GM21423 (cell line): ENCODE data around the gene NF1.
"Not testable (repeated sequence)": the region's sequence is repeated elsewhere in the genome, so short reads cannot be mapped to it uniquely, and the experiment has no call there.

Source experiments
- ATAC-seq: cut with Tn5 transposase; IDR thresholded peaks from one replicate; pipeline ENCODE4 v1.9.1; 2021; ENCODE audit warnings: mild to moderate bottlenecking, moderate library complexity; ENCODE audit not compliant: unreplicated experiment

NF1 gene

GRCh38 chr17:31074772-31075555, 19.8 kb upstream of the NF1 start:
- ATAC-seq = no peak

- ATAC-seq = no peak
Observed at GRCh38 chr17:31078290-31078689, 16.5 kb upstream of the NF1 start.

- ATAC-seq = no peak
Observed at GRCh38 chr17:31079731-31080130, 15.0 kb upstream of the NF1 start.

- ATAC-seq = no peak
Observed at GRCh38 chr17:31085563-31085962, 9.2 kb upstream of the NF1 start.

GRCh38 chr17:31089471-31089870, 5.3 kb upstream of the NF1 start:
- no peak for ATAC-seq

GRCh38 chr17:31090650-31091049, 4.1 kb upstream of the NF1 start:
- ATAC-seq = not testable (repeated sequence)

GRCh38 chr17:31092475-31093064, 2.2 kb upstream of the NF1 start:
- no peak for ATAC-seq

- no peak for ATAC-seq
Observed at GRCh38 chr17:31093866-31094599, 744 bp upstream of the NF1 start.

GRCh38 chr17:31095236-31096105, 694 bp downstream of the NF1 start:
- ATAC-seq = peak; percentile 5

GRCh38 chr17:31096106-31096436, 1.3 kb downstream of the NF1 start:
- ATAC-seq = no peak

- no peak for ATAC-seq
Observed at GRCh38 chr17:31099016-31099415, 4.2 kb downstream of the NF1 start.

- no peak for ATAC-seq
Observed at GRCh38 chr17:31100840-31101459, 6.2 kb downstream of the NF1 start.

GRCh38 chr17:31101943-31102342, 7.2 kb downstream of the NF1 start:
- no peak for ATAC-seq

- no peak for ATAC-seq
Observed at GRCh38 chr17:31105991-31106390, 11.2 kb downstream of the NF1 start.

GRCh38 chr17:31111183-31111582, 16.4 kb downstream of the NF1 start:
- no peak for ATAC-seq

GRCh38 chr17:31112001-31112661, 17.4 kb downstream of the NF1 start:
- no peak for ATAC-seq

GRCh38 chr17:31113368-31113767, 18.6 kb downstream of the NF1 start:
- not testable (repeated sequence) for ATAC-seq

- ATAC-seq = no peak
Observed at GRCh38 chr17:31113939-31114338, 19.2 kb downstream of the NF1 start.

- ATAC-seq = no peak
Observed at GRCh38 chr17:31114956-31115555, 20.3 kb downstream of the NF1 start.

- ATAC-seq = no peak
Observed at GRCh38 chr17:31116167-31116566, 21.4 kb downstream of the NF1 start.
